ENCODE measurements around the gene CCP110.

DNA sequence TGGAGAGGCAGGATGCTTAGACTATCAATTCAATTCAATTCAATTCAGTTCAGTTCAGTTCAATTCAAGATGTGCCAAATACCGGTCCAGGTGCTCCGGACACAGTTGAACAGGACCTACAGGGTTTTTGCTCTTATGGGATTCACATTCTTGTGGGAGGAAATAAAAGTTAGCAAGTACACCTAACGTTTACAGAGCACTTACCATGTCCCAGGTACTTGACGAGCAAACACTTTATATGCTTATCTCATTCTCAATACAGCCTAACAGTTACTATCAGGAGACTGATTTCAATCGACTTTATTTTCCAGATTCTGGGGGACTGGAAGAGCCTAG is 1.4 kb upstream of the CCP110 start:
- TF ChIP-seq, protein P1, sequence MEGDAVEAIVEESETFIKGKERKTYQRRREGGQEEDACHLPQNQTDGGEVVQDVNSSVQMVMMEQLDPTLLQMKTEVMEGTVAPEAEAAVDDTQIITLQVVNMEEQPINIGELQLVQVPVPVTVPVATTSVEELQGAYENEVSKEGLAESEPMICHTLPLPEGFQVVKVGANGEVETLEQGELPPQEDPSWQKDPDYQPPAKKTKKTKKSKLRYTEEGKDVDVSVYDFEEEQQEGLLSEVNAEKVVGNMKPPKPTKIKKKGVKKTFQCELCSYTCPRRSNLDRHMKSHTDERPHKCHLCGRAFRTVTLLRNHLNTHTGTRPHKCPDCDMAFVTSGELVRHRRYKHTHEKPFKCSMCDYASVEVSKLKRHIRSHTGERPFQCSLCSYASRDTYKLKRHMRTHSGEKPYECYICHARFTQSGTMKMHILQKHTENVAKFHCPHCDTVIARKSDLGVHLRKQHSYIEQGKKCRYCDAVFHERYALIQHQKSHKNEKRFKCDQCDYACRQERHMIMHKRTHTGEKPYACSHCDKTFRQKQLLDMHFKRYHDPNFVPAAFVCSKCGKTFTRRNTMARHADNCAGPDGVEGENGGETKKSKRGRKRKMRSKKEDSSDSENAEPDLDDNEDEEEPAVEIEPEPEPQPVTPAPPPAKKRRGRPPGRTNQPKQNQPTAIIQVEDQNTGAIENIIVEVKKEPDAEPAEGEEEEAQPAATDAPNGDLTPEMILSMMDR (IDR thresholded peaks at IDR 0.05) = no peak
- TF ChIP-seq POLR2A (IDR thresholded peaks at IDR 0.05) (no peak), POLR2AphosphoS5 (IDR thresholded peaks at IDR 0.05) (no peak), EP300 (IDR thresholded peaks at IDR 0.05) (no peak)

Data from suprapubic skin (tissue), 4 donors.